Ishikawa (cell line): ENCODE results near the gene DGKI.

ENCODE experiments used
- CEBPB ChIP-seq: IDR thresholded peaks from 2 replicates; pipeline ENCODE4 v1.6.1; 2012
- CREB1 ChIP-seq: IDR thresholded peaks from 2 replicates; pipeline ENCODE4 v1.6.1; 2012; ENCODE audit warnings: low read depth
- EGR1 ChIP-seq: IDR thresholded peaks from 2 replicates; pipeline ENCODE4 v1.6.1; 2012
- EP300 ChIP-seq: IDR thresholded peaks from 2 replicates; pipeline ENCODE4 v1.6.1; 2012; ENCODE audit warnings: borderline replicate concordance
- FOXM1 ChIP-seq: IDR thresholded peaks from 2 replicates; pipeline ENCODE4 v1.6.1; 2012; ENCODE audit warnings: low read depth, borderline replicate concordance
- MAX ChIP-seq: IDR thresholded peaks from 2 replicates; pipeline ENCODE4 v1.6.1; 2012
- NFIC ChIP-seq: IDR thresholded peaks from 2 replicates; pipeline ENCODE4 v1.6.1; 2012
- RAD21 ChIP-seq: IDR thresholded peaks from 2 replicates; pipeline ENCODE4 v1.6.1; 2012; ENCODE audit warnings: low read depth
- REST ChIP-seq: IDR thresholded peaks from 2 replicates; pipeline ENCODE4 v1.6.1; 2012; ENCODE audit warnings: low read depth, mild to moderate bottlenecking
- TAF1 ChIP-seq: IDR thresholded peaks from 2 replicates; pipeline ENCODE4 v1.6.1; 2012; ENCODE audit warnings: low read depth, mild to moderate bottlenecking
- TCF12 ChIP-seq: IDR thresholded peaks from 2 replicates; pipeline ENCODE4 v1.6.1; 2012; ENCODE audit warnings: low read depth
- TEAD4 ChIP-seq: IDR thresholded peaks from 2 replicates; pipeline ENCODE4 v1.6.1; 2012
- USF1 ChIP-seq: IDR thresholded peaks from 2 replicates; pipeline ENCODE4 v1.6.1; 2012
- YY1 ChIP-seq: IDR thresholded peaks from 2 replicates; pipeline ENCODE4 v1.6.1; 2012; ENCODE audit warnings: low read depth
- ZBTB7A ChIP-seq: IDR thresholded peaks from 2 replicates; pipeline ENCODE4 v1.6.1; 2012; ENCODE audit warnings: low read depth

DGKI gene

GRCh38 chr7:137523171-137523570 lies 323.6 kb downstream of the DGKI start:
- TF ChIP-seq YY1 (no peak), TAF1 (no peak), FOXM1 (no peak), ZBTB7A (no peak), CREB1 (no peak), TCF12 (no peak)

- TF ChIP-seq CREB1 (no peak), EGR1 (no peak), NFIC (no peak), EP300 (no peak), RAD21 (no peak), FOXM1 (no peak), MAX (no peak), ZBTB7A (no peak), USF1 (no peak), REST (no peak), YY1 (no peak), CEBPB (no peak), TAF1 (no peak), TEAD4 (no peak), TCF12 (no peak)
Measured at GRCh38 chr7:137521451-137521850, 325.3 kb downstream of the DGKI start.

GRCh38 chr7:137519947-137520346 lies 326.8 kb downstream of the DGKI start:
- TF ChIP-seq REST (no peak), YY1 (no peak), EP300 (no peak), FOXM1 (no peak), TAF1 (no peak), NFIC (no peak), TCF12 (no peak), ZBTB7A (no peak), CEBPB (no peak), TEAD4 (no peak), CREB1 (no peak), EGR1 (no peak), USF1 (no peak), RAD21 (no peak), MAX (no peak)

GRCh38 chr7:137519181-137519691 lies 327.5 kb downstream of the DGKI start:
- TF ChIP-seq TAF1: no peak
- TF ChIP-seq USF1: no peak
- TF ChIP-seq MAX: no peak
- TF ChIP-seq REST: no peak
- TF ChIP-seq NFIC: no peak
- TF ChIP-seq ZBTB7A: no peak
- TF ChIP-seq EGR1: no peak
- no peak for TF ChIP-seq RAD21
